22Rv1 (cell line): Measurements from ENCODE around the gene SP1.

Experiments used
- ZFX ChIP-seq: fragments of 450-650 bp; IDR thresholded peaks from 2 replicates; pipeline ENCODE4 v1.6.1; 2017; ENCODE audit warnings: antibody characterized with exemption, borderline replicate concordance
- TF ChIP-seq, protein P1 (sequence below): fragments of 450-650 bp; IDR thresholded peaks from 2 replicates; pipeline ENCODE4 v1.5.1; 2017; ENCODE audit warnings: mild to moderate bottlenecking

- TF ChIP-seq, protein P1, sequence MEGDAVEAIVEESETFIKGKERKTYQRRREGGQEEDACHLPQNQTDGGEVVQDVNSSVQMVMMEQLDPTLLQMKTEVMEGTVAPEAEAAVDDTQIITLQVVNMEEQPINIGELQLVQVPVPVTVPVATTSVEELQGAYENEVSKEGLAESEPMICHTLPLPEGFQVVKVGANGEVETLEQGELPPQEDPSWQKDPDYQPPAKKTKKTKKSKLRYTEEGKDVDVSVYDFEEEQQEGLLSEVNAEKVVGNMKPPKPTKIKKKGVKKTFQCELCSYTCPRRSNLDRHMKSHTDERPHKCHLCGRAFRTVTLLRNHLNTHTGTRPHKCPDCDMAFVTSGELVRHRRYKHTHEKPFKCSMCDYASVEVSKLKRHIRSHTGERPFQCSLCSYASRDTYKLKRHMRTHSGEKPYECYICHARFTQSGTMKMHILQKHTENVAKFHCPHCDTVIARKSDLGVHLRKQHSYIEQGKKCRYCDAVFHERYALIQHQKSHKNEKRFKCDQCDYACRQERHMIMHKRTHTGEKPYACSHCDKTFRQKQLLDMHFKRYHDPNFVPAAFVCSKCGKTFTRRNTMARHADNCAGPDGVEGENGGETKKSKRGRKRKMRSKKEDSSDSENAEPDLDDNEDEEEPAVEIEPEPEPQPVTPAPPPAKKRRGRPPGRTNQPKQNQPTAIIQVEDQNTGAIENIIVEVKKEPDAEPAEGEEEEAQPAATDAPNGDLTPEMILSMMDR, result no peak
- TF ChIP-seq ZFX, result no peak
These were observed 39.6 kb upstream of the SP1 start for GRCh38 chr12:53340398-53340797.
